ENCODE data around the gene ACTR1B.

ACTR1B gene

GRCh38 chr2:97706112-97706511, 42.3 kb upstream of the ACTR1B start:
- Histone ChIP-seq H3K27ac (ENCODE audit: low read length) (no peak overlapping the region), H3K9ac (ENCODE audit: low read length) (no peak overlapping the region), H3K4me2 (ENCODE audit: low read length) (no peak overlapping the region), H3K79me2 (ENCODE audit: low read length) (no peaks in the 10 kb centered on the region), H3K36me3 (replicated peaks; ENCODE audit: low read depth, low read length) (no peaks in the 10 kb centered on the region), H4K20me1 (ENCODE audit: insufficient read depth, low read length) (no peaks in the 10 kb centered on the region), H3K27me3 (ENCODE audit: low read depth, low read length) (no peaks in the 10 kb centered on the region; the same call in 1 of the 2 replicates), H3K4me3 (ENCODE audit: low read length) (no peak overlapping the region), H2AFZ (ENCODE audit: low read depth, low read length) (no peak overlapping the region), H3K4me1 (ENCODE audit: low read length) (no peaks in the 10 kb centered on the region), H3K9me3 (ENCODE audit: insufficient read depth, low read length) (no peaks in the 10 kb centered on the region)
- TF ChIP-seq EZH2phosphoT487 (IDR thresholded peaks at IDR 0.05; ENCODE audit: low read depth) = no peak
- no peak for TF ChIP-seq CTCF (IDR thresholded peaks at IDR 0.05; ENCODE audit: low read depth, low read length)

GRCh38 chr2:97704989-97705388, 41.1 kb upstream of the ACTR1B start:
- H3K9me3 ChIP-seq (ENCODE audit: insufficient read depth, low read length) = no peaks in the 10 kb centered on the region
- peaks cover 1% of the 10 kb centered on the region for H3K4me1 ChIP-seq (ENCODE audit: low read length)
- H3K27ac ChIP-seq (ENCODE audit: low read length) = no peak overlapping the region
- no peaks in the 10 kb centered on the region; the same call in 1 of the 2 replicates for H3K27me3 ChIP-seq (ENCODE audit: low read depth, low read length)
- H3K4me3 ChIP-seq (ENCODE audit: low read length) = no peak overlapping the region
- H3K36me3 ChIP-seq (replicated peaks; ENCODE audit: low read depth, low read length) = no peaks in the 10 kb centered on the region
- H3K9ac ChIP-seq (ENCODE audit: low read length) = no peak overlapping the region
- H4K20me1 ChIP-seq (ENCODE audit: insufficient read depth, low read length) = no peaks in the 10 kb centered on the region
- H2AFZ ChIP-seq (ENCODE audit: low read depth, low read length) = no peak overlapping the region
- no peak for TF ChIP-seq EZH2phosphoT487 (IDR thresholded peaks at IDR 0.05; ENCODE audit: low read depth)
- TF ChIP-seq CTCF (IDR thresholded peaks at IDR 0.05; ENCODE audit: low read depth, low read length) = no peak
- H3K79me2 ChIP-seq (ENCODE audit: low read length) = no peaks in the 10 kb centered on the region
- no peak overlapping the region for H3K4me2 ChIP-seq (ENCODE audit: low read length)

GRCh38 chr2:97703741-97704140, 39.9 kb upstream of the ACTR1B start:
- no peaks in the 10 kb centered on the region for H3K9me3 ChIP-seq (ENCODE audit: insufficient read depth, low read length)
- H3K9ac ChIP-seq (ENCODE audit: low read length) = no peak overlapping the region
- H3K27ac ChIP-seq (ENCODE audit: low read length) = no peak overlapping the region
- H2AFZ ChIP-seq (ENCODE audit: low read depth, low read length) = no peak overlapping the region
- no peaks in the 10 kb centered on the region for H3K79me2 ChIP-seq (ENCODE audit: low read length)
- H3K4me1 ChIP-seq (ENCODE audit: low read length) = peaks cover 4% of the 10 kb centered on the region
- TF ChIP-seq CTCF (IDR thresholded peaks at IDR 0.05; ENCODE audit: low read depth, low read length) = no peak
- TF ChIP-seq EZH2phosphoT487 (IDR thresholded peaks at IDR 0.05; ENCODE audit: low read depth) = no peak
- H3K27me3 ChIP-seq (ENCODE audit: low read depth, low read length) = no peaks in the 10 kb centered on the region; the same call in 1 of the 2 replicates
- H3K36me3 ChIP-seq (replicated peaks; ENCODE audit: low read depth, low read length) = no peaks in the 10 kb centered on the region
- H4K20me1 ChIP-seq (ENCODE audit: insufficient read depth, low read length) = no peaks in the 10 kb centered on the region
- no peak overlapping the region for H3K4me3 ChIP-seq (ENCODE audit: low read length)
- H3K4me2 ChIP-seq (ENCODE audit: low read length) = no peak overlapping the region

- Histone ChIP-seq H3K27ac (ENCODE audit: low read length) (no peak overlapping the region), H3K27me3 (ENCODE audit: low read depth, low read length) (no peaks in the 10 kb centered on the region; the same call in 1 of the 2 replicates), H3K4me2 (ENCODE audit: low read length) (no peak overlapping the region), H3K4me3 (ENCODE audit: low read length) (no peak overlapping the region), H3K9me3 (ENCODE audit: insufficient read depth, low read length) (no peaks in the 10 kb centered on the region), H2AFZ (ENCODE audit: low read depth, low read length) (no peak overlapping the region), H3K4me1 (ENCODE audit: low read length) (peaks cover 10% of the 10 kb centered on the region), H3K9ac (ENCODE audit: low read length) (no peak overlapping the region), H4K20me1 (ENCODE audit: insufficient read depth, low read length) (no peaks in the 10 kb centered on the region), H3K79me2 (ENCODE audit: low read length) (no peaks in the 10 kb centered on the region), H3K36me3 (replicated peaks; ENCODE audit: low read depth, low read length) (no peaks in the 10 kb centered on the region)
- no peak for TF ChIP-seq CTCF (IDR thresholded peaks at IDR 0.05; ENCODE audit: low read depth, low read length)
- TF ChIP-seq EZH2phosphoT487 (IDR thresholded peaks at IDR 0.05; ENCODE audit: low read depth) = no peak
These were observed 39.1 kb upstream of the ACTR1B start for GRCh38 chr2:97702731-97703470.
